GM13977 (cell line): ENCODE results near the gene WFS1.

ENCODE experiments used
- DNase-seq: peaks from one replicate; pipeline ENCODE4 v3.0.0; 2012; ENCODE audit warnings: low spot score
- CTCF ChIP-seq: IDR thresholded peaks from 2 replicates; pipeline ENCODE4 v1.5.1; 2012; ENCODE audit warnings: mild to moderate bottlenecking, control low read depth; ENCODE audit not compliant: insufficient read depth; ENCODE audit errors: extremely low read depth, missing control alignments
- in situ Hi-C: fragments of 300-500 bp; cut with MboI; formaldehyde crosslinking; loops from one replicate; pipeline ENCODE4 v1.12.0; 2022; ENCODE audit warnings: low sequenced_read_pairs, low pct_unique_long_range_greater_than_20kb, mixed read lengths, inconsistent platforms; ENCODE audit not compliant: unreplicated experiment

WFS1 gene

GRCh38 chr4:6322067-6322760 lies 52.6 kb downstream of the WFS1 start:
- in situ Hi-C loops = no loop called here
- TF ChIP-seq CTCF = no peak
- no peak for DNase-seq

DNA sequence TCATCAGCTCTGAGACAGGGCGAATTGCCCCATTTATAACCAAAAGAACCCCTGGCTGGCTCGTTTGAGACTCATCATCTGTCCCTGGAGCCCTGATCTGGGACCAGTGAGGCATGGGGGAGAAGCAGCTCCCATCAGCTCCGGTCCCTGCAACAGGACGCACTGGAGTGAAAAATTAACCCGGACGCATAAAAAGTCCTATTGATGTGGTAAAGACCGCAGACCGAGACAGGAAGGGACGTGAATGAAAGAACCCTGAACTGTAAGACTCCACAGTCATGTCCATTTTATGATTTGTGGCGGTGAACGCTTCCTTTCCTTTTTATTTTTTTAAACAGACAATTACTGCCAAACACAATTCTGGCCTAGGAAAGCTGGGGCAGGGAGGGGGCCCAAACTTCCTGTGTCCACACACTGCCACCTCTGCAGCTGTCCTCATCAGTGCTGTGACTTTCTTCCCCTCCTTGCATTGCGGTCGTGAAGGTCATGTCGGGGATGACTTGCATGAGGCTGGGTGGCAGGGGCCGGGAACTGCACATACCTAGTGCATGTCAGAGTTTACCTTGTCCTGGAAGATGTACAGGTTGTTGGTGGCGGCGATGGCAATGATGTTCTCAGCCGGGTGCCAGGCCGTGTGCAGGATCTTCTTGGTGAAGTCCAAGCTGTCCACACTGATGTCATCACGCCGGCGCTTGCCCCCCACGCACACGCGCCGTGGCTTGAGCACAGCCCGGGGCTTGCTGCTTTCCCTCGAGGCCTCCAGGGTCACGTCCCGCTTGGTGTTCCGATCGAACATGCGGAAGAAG lies 53.3 kb downstream of the WFS1 start:
- no peak for DNase-seq
- in situ Hi-C loops = no loop called here
- TF ChIP-seq CTCF = no peak

DNA sequence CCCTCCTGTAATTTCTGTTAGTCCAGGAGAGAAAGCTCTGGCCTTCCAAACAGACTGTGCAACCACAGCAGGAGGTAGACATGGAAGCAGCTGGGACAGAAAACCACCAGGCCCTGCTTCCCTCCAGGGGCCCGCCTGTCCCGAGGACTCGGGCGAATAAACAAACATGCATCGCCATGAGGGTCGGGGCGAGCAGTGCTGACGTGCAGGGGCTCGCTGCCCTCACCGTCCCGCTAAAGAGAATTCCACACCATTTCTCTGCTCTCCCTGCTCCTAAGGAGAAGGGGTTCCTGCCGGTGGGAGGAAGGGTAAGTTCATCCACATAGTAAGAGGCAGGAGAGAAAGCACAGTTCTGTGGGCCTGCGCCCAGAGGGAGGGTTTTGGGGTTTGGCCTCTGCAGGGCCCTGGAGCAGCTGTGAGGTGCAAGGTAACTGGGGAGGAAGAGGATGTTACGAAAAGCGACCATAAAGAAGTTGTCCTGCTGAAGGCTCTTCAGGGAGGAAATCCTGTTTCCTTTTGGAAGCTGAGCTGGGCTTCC lies 54.9 kb downstream of the WFS1 start:
- in situ Hi-C loops = no loop called here
- TF ChIP-seq CTCF = no peak
- DNase-seq = no peak

DNA sequence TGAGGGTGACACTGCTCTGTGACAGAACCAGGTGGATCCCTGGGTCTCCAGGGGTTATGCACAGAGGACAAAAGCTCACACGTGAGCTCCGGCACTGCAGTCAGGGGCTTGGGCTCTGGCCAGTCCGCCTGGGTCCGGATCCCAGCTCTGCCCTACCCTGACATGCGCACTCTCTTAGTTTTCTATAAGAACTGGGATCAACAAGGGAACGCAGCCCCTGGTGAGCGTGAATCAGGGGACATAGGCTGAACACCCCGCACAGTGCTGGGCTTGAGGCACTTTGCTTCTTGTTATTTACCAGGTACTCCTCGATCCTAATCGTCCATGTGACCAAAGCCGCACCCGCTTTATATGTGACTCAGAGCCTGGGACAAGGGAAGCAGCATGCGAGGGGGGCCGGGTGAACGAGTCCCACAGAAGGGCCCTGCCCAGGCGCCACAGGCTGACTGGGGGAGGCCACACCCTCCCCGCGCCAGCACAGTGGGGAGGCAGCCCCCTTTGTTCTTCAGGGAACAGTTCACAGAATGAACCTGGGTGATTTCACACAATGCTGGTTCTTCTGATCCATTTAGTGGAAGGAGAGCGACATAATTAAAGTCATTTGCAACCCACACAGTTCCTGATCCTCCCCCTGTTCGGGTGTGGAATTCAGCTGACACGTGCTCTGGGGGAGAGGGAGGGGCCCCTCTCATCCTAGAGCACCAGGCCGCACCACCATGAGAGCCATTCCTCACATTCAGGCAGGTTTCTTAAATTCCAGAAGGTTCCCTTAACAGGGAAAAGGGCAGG lies 55.5 kb downstream of the WFS1 start:
- in situ Hi-C loops = loop anchor here (5.0 kb wide), 1 partner anchor 73 kb away; no protein-coding TSS in a partner anchor
- no peak for TF ChIP-seq CTCF

GRCh38 chr4:6325788-6326290 lies 56.2 kb downstream of the WFS1 start:
- in situ Hi-C loops = loop anchor here (5.0 kb wide), 1 partner anchor 74 kb away; no protein-coding TSS in a partner anchor
- TF ChIP-seq CTCF = no peak
- DNase-seq = no peak

More for the DNA sequence above, 55.5 kb downstream of the WFS1 start:
- DNase-seq = no peak
